WTC11 (cell line): ENCODE data around the gene MTMR8. TPM values are rescaled to one million over a fixed set of nuclear protein-coding genes. Genes with fewer than 3 reads are reported as not detected.

Experiments used
- ATAC-seq: fragments of 200-7000 bp; cut with Tn5 transposase; 2 replicates; pipeline ENCODE4 v1.10.0; 2021; ENCODE audit warnings: mild to moderate bottlenecking, moderate library complexity
- Bru-seq: library from RNA; stranded (reverse); fragments of 400-500 nt; gene quantifications from one replicate; lab custom pipeline; 2021; lab: Mats Ljungman, UMichigan
- CTCF ChIA-PET: fragments of 300-600 bp; sonication (Branson Sonifier 250); formaldehyde crosslinking; loops from one replicate; lab custom pipeline; 2021; ENCODE audit warnings: antibody characterized with exemption; lab: Charles Lee
- POLR2A ChIA-PET: fragments of 350-600 bp; sonication (Branson Sonifier 250); formaldehyde crosslinking; loops from one replicate; lab custom pipeline; 2021; ENCODE audit warnings: antibody characterized with exemption; lab: Charles Lee
- DNase-seq: peaks from one replicate; pipeline ENCODE4 v3.0.0; 2021; ENCODE audit warnings: low spot score
- H3K27ac Mint-ChIP-seq: 2 replicates; pipeline ENCODE4 v1.8.0; 2021; ENCODE audit warnings: mixed read lengths
- H3K27me3 Mint-ChIP-seq: 2 replicates; pipeline ENCODE4 v1.8.0; 2021; ENCODE audit warnings: low read depth, mild to moderate bottlenecking, moderate library complexity, mixed read lengths
- H3K36me3 Mint-ChIP-seq: 2 replicates; pipeline ENCODE4 v1.8.0; 2021; ENCODE audit warnings: mixed read lengths
- H3K4me1 Mint-ChIP-seq: 2 replicates; pipeline ENCODE4 v1.8.0; 2022; ENCODE audit warnings: mixed read lengths
- H3K4me3 Mint-ChIP-seq: 2 replicates; pipeline ENCODE4 v1.8.0; 2021; ENCODE audit warnings: mild to moderate bottlenecking, moderate library complexity, mixed read lengths
- H3K9me3 Mint-ChIP-seq: 2 replicates; pipeline ENCODE4 v1.8.0; 2021; ENCODE audit warnings: mixed read lengths
- AR ChIP-seq: fragments of 250-450 bp; sonication (Bioruptor Pico); IDR thresholded peaks from 2 replicates; pipeline ENCODE4 v1.9.0; 2021; ENCODE audit warnings: mild to moderate bottlenecking
- ARID4B ChIP-seq: sonication (generic); formaldehyde crosslinking; IDR thresholded peaks from 2 replicates; pipeline ENCODE4 v1.8.0; 2023; ENCODE audit warnings: missing genetic modification reagents, mild to moderate bottlenecking, borderline replicate concordance
- CREM ChIP-seq: sonication (generic); formaldehyde crosslinking; IDR thresholded peaks from 2 replicates; pipeline ENCODE4 v1.8.1; 2022; ENCODE audit warnings: mild to moderate bottlenecking, missing genetic modification reagents, moderate library complexity
- E2F4 ChIP-seq: sonication (generic); formaldehyde crosslinking; IDR thresholded peaks from 2 replicates; pipeline ENCODE4 v1.8.1; 2022; ENCODE audit warnings: low read depth, mild to moderate bottlenecking, moderate library complexity, missing genetic modification reagents, borderline replicate concordance
- FOXJ3 ChIP-seq: sonication (generic); formaldehyde crosslinking; IDR thresholded peaks from 2 replicates; pipeline ENCODE4 v1.9.0; 2021; ENCODE audit warnings: missing genetic modification reagents, mild to moderate bottlenecking, borderline replicate concordance
- FOXK1 ChIP-seq: sonication (generic); formaldehyde crosslinking; IDR thresholded peaks from 2 replicates; pipeline ENCODE4 v1.8.0; 2022; ENCODE audit warnings: mild to moderate bottlenecking, moderate library complexity, missing genetic modification reagents
- GTF2I ChIP-seq: fragments of 250-450 bp; sonication (Bioruptor Pico); conservative IDR thresholded peaks from 2 replicates; pipeline ENCODE4 v1.4.0; 2021; ENCODE audit warnings: mild to moderate bottlenecking
- HMGXB4 ChIP-seq: sonication (generic); formaldehyde crosslinking; IDR thresholded peaks from 2 replicates; pipeline ENCODE4 v1.8.1; 2023; ENCODE audit warnings: mild to moderate bottlenecking, moderate library complexity, missing genetic modification reagents
- NFE2L1 ChIP-seq: sonication (generic); formaldehyde crosslinking; IDR thresholded peaks from 2 replicates; pipeline ENCODE4 v1.8.1; 2023; ENCODE audit warnings: missing genetic modification reagents
- NR2C2 ChIP-seq: sonication (generic); formaldehyde crosslinking; IDR thresholded peaks from 2 replicates; pipeline ENCODE4 v1.8.0; 2022; ENCODE audit warnings: mild to moderate bottlenecking, missing genetic modification reagents
- RORB ChIP-seq: fragments of 250-450 bp; sonication (Bioruptor Pico); IDR thresholded peaks from 2 replicates; pipeline ENCODE4 v1.9.0; 2021; ENCODE audit warnings: mild to moderate bottlenecking
- SMAD3 ChIP-seq: sonication (generic); formaldehyde crosslinking; IDR thresholded peaks from 2 replicates; pipeline ENCODE4 v1.8.0; 2022; ENCODE audit warnings: missing genetic modification reagents, mild to moderate bottlenecking, borderline replicate concordance
- USF1 ChIP-seq: sonication (generic); formaldehyde crosslinking; IDR thresholded peaks from 2 replicates; pipeline ENCODE4 v1.8.0; 2022; ENCODE audit warnings: mild to moderate bottlenecking, missing genetic modification reagents
- ZBTB21 ChIP-seq: sonication (generic); formaldehyde crosslinking; IDR thresholded peaks from 2 replicates; pipeline ENCODE4 v1.8.1; 2023; ENCODE audit warnings: mild to moderate bottlenecking, missing genetic modification reagents, borderline replicate concordance
- ZNF263 ChIP-seq: sonication (generic); formaldehyde crosslinking; IDR thresholded peaks from 2 replicates; pipeline ENCODE4 v1.8.1; 2022; ENCODE audit warnings: low read depth, mild to moderate bottlenecking, moderate library complexity, missing genetic modification reagents
- ZNF317 ChIP-seq: sonication (generic); formaldehyde crosslinking; IDR thresholded peaks from 2 replicates; pipeline ENCODE4 v1.8.1; 2023; ENCODE audit warnings: low read depth, mild to moderate bottlenecking, moderate library complexity, missing genetic modification reagents, borderline replicate concordance
- long read RNA-seq, 3 experiments: library from RNA in 1 of 3; library from capped mRNA in 1 of 3; library from polyadenylated mRNA in 1 of 3; unstranded in 2 of 3; stranded (forward) in 1 of 3; transcript quantifications; one replicate each; pipeline ENCODE4 v2.0.0, GENCODE V29; 2021
- total RNA-seq: library from RNA; stranded (reverse); gene quantifications from 3 replicates; pipeline ENCODE4 v1.2.3, GENCODE V29; 2021
- TF ChIP-seq, protein P1 (sequence below): sonication (generic); formaldehyde crosslinking; IDR thresholded peaks from 2 replicates; pipeline ENCODE4 v1.8.1; 2023; ENCODE audit warnings: mild to moderate bottlenecking, missing genetic modification reagents, moderate library complexity
- TF ChIP-seq, protein P2 (sequence below): sonication (generic); formaldehyde crosslinking; IDR thresholded peaks from 2 replicates; pipeline ENCODE4 v1.8.0; 2022; ENCODE audit warnings: mild to moderate bottlenecking, missing genetic modification reagents

The MTMR8 gene
- total RNA-seq (3.8 to 7.1 TPM (median 6.1 TPM) in 3 replicates), Bru-seq, nascent RNA (percentile 57 among the genes with signal in this experiment)
- long read RNA-seq, experiment 1, partial matches to known transcripts = 5 of 25 reads
- long read RNA-seq, experiment 1, other reads (novel, unspliced or antisense) = 20 of 25 reads
- long read RNA-seq, experiment 2, partial matches to known transcripts = 1 of 4 reads
- long read RNA-seq, experiment 2, other reads (novel, unspliced or antisense) = 3 of 4 reads
- long read RNA-seq, experiment 3, partial matches to known transcripts = 9 of 25 reads
- long read RNA-seq, experiment 3, other reads (novel, unspliced or antisense) = 15 of 25 reads

DNA sequence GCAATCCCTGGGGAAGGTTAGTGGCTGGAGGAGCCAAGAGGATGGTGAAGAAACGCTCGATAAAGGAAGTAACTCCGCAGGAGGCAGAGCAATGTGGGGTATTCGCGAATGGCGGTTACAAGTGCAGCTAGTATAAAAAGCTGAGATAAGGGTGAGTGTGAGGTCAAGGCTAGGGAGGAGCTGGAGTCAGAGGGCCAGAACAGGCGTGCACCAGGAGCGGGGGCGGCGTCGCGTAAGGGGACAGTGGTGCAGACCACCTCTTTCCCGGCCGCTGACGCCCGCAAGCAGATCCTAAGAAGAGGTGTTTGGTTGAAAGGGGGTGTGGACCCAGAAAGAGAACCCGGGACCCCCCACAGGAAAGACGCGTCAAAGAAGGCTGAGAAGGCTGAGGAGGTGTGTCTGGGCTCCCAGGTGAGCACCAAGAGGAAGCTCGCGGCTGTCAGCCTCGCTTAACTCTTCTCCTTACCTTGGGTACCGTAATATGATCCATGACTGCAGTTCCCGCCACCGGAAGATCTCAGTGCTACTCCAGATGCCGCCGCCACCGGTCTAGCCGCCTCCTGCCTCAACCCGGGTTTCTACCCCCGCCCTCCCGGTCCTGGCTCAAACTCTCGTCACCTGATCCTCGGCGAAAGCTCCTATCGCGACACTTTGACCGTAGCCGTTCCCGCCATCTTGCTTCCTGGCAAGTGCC is at the start of gene MTMR8:
MTMR8 (minus strand) TSS at position 579 of the 694 bp plus-strand sequence; CDS start at position 490, 89 bp downstream.
- ChIA-PET POLR2A (no interaction called here), CTCF (interaction anchor here (0.8 kb wide), 1 partner anchor 1133 kb away, joined by 3 read pairs; no protein-coding TSS in a partner anchor)
- H3K27me3 Mint-ChIP-seq = no peaks in the 10 kb centered on the region; the same call in 1 of the 2 replicates
- ATAC-seq (peak; percentile 96), DNase-seq (peak; percentile 82)
- TF ChIP-seq, protein P1, sequence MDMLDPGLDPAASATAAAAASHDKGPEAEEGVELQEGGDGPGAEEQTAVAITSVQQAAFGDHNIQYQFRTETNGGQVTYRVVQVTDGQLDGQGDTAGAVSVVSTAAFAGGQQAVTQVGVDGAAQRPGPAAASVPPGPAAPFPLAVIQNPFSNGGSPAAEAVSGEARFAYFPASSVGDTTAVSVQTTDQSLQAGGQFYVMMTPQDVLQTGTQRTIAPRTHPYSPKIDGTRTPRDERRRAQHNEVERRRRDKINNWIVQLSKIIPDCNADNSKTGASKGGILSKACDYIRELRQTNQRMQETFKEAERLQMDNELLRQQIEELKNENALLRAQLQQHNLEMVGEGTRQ (CRISPR knock-in tag) = peak; percentile 81
- TF ChIP-seq E2F4 (CRISPR knock-in tag) (no peak), SMAD3 (no peak), USF1 (peak; percentile 73)
- TF ChIP-seq, protein P2, sequence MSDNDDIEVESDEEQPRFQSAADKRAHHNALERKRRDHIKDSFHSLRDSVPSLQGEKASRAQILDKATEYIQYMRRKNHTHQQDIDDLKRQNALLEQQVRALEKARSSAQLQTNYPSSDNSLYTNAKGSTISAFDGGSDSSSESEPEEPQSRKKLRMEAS = peak; percentile 22; the same call in 1 of the 2 replicates
- peak within 1 kb of the TSS; percentile 88 for H3K27ac Mint-ChIP-seq
- peaks cover 18% of the 10 kb centered on the region for H3K4me1 Mint-ChIP-seq
- H3K4me3 Mint-ChIP-seq = peak within 1 kb of the TSS; percentile 89
- no peaks in the 10 kb centered on the region for H3K9me3 Mint-ChIP-seq
- H3K36me3 Mint-ChIP-seq = no peaks in the 10 kb centered on the region

GRCh38 chrX:64439551-64439950 is 44.3 kb upstream of the MTMR8 start:
- no peak for ATAC-seq

More at GRCh38 chrX:64439551-64439950, 44.3 kb upstream of the MTMR8 start:
- no peak for DNase-seq
- CTCF ChIA-PET = no interaction called here
- no peak for TF ChIP-seq CREM (CRISPR knock-in tag)
- TF ChIP-seq NFE2L1 = no peak
- no peak for TF ChIP-seq GTF2I (CRISPR knock-in tag)
- no peak for TF ChIP-seq ARID4B (CRISPR knock-in tag)
- no peak for TF ChIP-seq ZNF263 (CRISPR knock-in tag)
- no peak for TF ChIP-seq HMGXB4 (CRISPR knock-in tag)
- TF ChIP-seq AR (CRISPR knock-in tag) = no peak
- no peak for TF ChIP-seq ZBTB21 (CRISPR knock-in tag)
- TF ChIP-seq NR2C2 (CRISPR knock-in tag) = no peak
- TF ChIP-seq ZNF317 (CRISPR knock-in tag) = no peak
- TF ChIP-seq FOXJ3 (CRISPR knock-in tag) = no peak
- no peak for TF ChIP-seq FOXK1 (CRISPR knock-in tag)
- TF ChIP-seq RORB (CRISPR knock-in tag) = no peak
- no peaks in the 10 kb centered on the region for H3K27me3 Mint-ChIP-seq
- H3K4me3 Mint-ChIP-seq = no peak overlapping the region
- H3K36me3 Mint-ChIP-seq = no peaks in the 10 kb centered on the region; the same call in 1 of the 2 replicates
- no peak overlapping the region for H3K27ac Mint-ChIP-seq
- peaks cover 10% of the 10 kb centered on the region for H3K4me1 Mint-ChIP-seq
- H3K9me3 Mint-ChIP-seq = peaks cover 11% of the 10 kb centered on the region; the same call in 1 of the 2 replicates
- POLR2A ChIA-PET = no interaction called here
